Endothelial cell (in vitro differentiated cells): ENCODE results near the gene DSCAML1. TPM values are rescaled to one million over a fixed set of nuclear protein-coding genes. Genes with fewer than 3 reads are reported as not detected.

Experiments
- DNase-seq: peaks from one replicate; pipeline ENCODE4 v3.0.0; 2021; ENCODE audit warnings: low spot score
- H3K27ac Mint-ChIP-seq: one replicate; pipeline ENCODE4 v1.8.0; 2021; ENCODE audit warnings: mixed read lengths, inconsistent platforms; ENCODE audit not compliant: unreplicated experiment
- H3K27me3 Mint-ChIP-seq: one replicate; pipeline ENCODE4 v1.8.0; 2021; ENCODE audit warnings: mild to moderate bottlenecking, moderate library complexity, mixed read lengths, inconsistent platforms; ENCODE audit not compliant: unreplicated experiment
- H3K36me3 Mint-ChIP-seq: one replicate; pipeline ENCODE4 v1.8.0; 2021; ENCODE audit warnings: mild to moderate bottlenecking, low read depth, mixed read lengths, inconsistent platforms; ENCODE audit not compliant: unreplicated experiment
- H3K4me1 Mint-ChIP-seq: one replicate; pipeline ENCODE4 v1.8.0; 2021; ENCODE audit warnings: mild to moderate bottlenecking, mixed read lengths, inconsistent platforms; ENCODE audit not compliant: unreplicated experiment
- H3K4me3 Mint-ChIP-seq: one replicate; pipeline ENCODE4 v1.8.0; 2021; ENCODE audit warnings: mild to moderate bottlenecking, mixed read lengths, inconsistent platforms; ENCODE audit not compliant: unreplicated experiment
- H3K9me3 Mint-ChIP-seq: one replicate; pipeline ENCODE4 v1.8.0; 2021; ENCODE audit warnings: mixed read lengths, inconsistent platforms; ENCODE audit not compliant: unreplicated experiment
- CTCF ChIP-seq: fragments of 200-600 bp; sonication (generic); IDR thresholded peaks from one replicate; pipeline ENCODE4 v1.5.0; 2021; ENCODE audit warnings: antibody characterized with exemption; ENCODE audit not compliant: unreplicated experiment
- total RNA-seq: library from RNA; stranded (reverse); fragmentation: NEBNext Ultra II Directional; extraction: Animal tissue kit (Norgen Biotek cat#: 25700); gene quantifications from one replicate; pipeline ENCODE4 v1.2.1, GENCODE V29; 2021; ENCODE audit not compliant: unreplicated experiment

Gene DSCAML1
- total RNA-seq, 1 donor from 2014 or later, result 3.8 TPM

- Mint-ChIP-seq H3K27ac (no peak overlapping the region), H3K9me3 (no peaks in the 10 kb centered on the region), H3K4me3 (no peak overlapping the region), H3K27me3 (peaks cover 16% of the 10 kb centered on the region), H3K4me1 (peaks cover 3% of the 10 kb centered on the region), H3K36me3 (no peaks in the 10 kb centered on the region)
- no peak for DNase-seq
- no peak for TF ChIP-seq CTCF
These were observed 2.9 kb downstream of the DSCAML1 start for GRCh38 chr11:117794135-117794534.

GRCh38 chr11:117793583-117793982 is 3.4 kb downstream of the DSCAML1 start:
- no peak overlapping the region for H3K4me3 Mint-ChIP-seq
- no peak for DNase-seq

GRCh38 chr11:117792992-117793391 is 4.0 kb downstream of the DSCAML1 start:
- DNase-seq, result no peak
- no peaks in the 10 kb centered on the region for H3K9me3 Mint-ChIP-seq
- H3K4me1 Mint-ChIP-seq, result peaks cover 3% of the 10 kb centered on the region
- H3K27me3 Mint-ChIP-seq, result peaks cover 16% of the 10 kb centered on the region
- no peak overlapping the region for H3K4me3 Mint-ChIP-seq
- H3K27ac Mint-ChIP-seq, result no peak overlapping the region
- H3K36me3 Mint-ChIP-seq, result no peaks in the 10 kb centered on the region
- no peak for TF ChIP-seq CTCF

More at GRCh38 chr11:117793583-117793982, 3.4 kb downstream of the DSCAML1 start:
- Mint-ChIP-seq H3K4me1 (peaks cover 3% of the 10 kb centered on the region), H3K27me3 (peaks cover 16% of the 10 kb centered on the region), H3K9me3 (no peaks in the 10 kb centered on the region), H3K36me3 (no peaks in the 10 kb centered on the region), H3K27ac (no peak overlapping the region)
- TF ChIP-seq CTCF, result no peak

GRCh38 chr11:117792241-117792640 is 4.8 kb downstream of the DSCAML1 start:
- no peak for TF ChIP-seq CTCF
- Mint-ChIP-seq H3K36me3 (no peaks in the 10 kb centered on the region), H3K27me3 (peaks cover 12% of the 10 kb centered on the region), H3K9me3 (no peaks in the 10 kb centered on the region), H3K4me3 (no peak overlapping the region), H3K4me1 (no peaks in the 10 kb centered on the region), H3K27ac (no peak overlapping the region)
- no peak for DNase-seq

GRCh38 chr11:117790279-117790678 is 6.7 kb downstream of the DSCAML1 start:
- Mint-ChIP-seq H3K4me1 (no peaks in the 10 kb centered on the region), H3K27me3 (peaks cover 12% of the 10 kb centered on the region)
- no peak for TF ChIP-seq CTCF

More at GRCh38 chr11:117790279-117790678, 6.7 kb downstream of the DSCAML1 start:
- no peak overlapping the region for H3K4me3 Mint-ChIP-seq
- no peaks in the 10 kb centered on the region for H3K36me3 Mint-ChIP-seq
- DNase-seq, result no peak
- H3K9me3 Mint-ChIP-seq, result no peaks in the 10 kb centered on the region
- no peak overlapping the region for H3K27ac Mint-ChIP-seq
